Measurements from ENCODE around the gene FBP2.

Gene FBP2

DNA sequence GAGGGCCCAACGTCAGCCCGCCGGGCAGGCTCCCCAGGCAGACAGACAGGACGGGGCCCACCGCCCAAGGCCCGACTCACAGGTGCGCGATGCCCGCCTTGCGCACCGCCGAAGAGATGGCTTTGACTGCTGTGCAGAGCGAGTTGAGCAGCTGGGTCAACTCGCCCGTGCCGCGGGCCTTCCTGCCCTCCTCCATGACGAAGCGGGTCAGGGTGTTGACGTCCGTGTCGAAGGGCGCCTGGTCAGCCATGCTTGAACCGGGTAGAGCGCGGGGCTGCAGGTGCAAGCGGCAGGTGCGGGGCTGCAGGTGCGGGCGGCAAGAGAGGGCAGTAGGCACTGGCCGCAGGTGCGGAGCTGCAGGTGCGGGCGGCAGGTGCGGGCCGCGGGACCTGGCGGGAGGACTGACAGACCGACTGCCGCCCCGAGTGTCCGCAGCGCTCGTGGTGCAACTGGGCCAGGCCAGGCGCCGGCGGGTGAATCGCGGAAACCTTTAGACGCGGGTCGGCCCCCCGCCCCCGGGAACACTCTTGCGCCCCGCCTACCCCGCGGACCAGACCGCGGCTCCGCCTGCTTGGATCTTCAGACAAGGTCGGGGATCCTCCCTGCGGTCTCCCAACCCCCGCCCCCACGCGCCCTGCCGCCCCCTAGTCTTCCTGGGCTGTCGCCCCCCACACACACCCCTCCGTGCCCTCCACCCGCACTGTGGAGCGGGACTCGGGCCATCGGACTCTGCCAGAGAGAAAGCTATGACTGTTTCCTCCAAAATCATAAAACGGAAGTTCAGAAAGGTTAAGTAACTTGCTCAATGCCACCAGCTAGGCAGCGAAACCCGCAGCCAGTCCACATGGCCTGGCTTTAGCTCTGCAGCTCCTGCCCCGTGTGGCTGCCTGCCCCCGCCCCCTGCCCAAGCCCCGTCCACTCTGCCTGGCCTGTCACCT, 45.7 kb upstream of the FBP2 start, which contains the start of gene FBP1:
Gene FBP1, minus strand, starts transcription at position 458 of the 938 bp plus-strand sequence. Its CDS starts 208 bp downstream, at position 250.
- H3K4me2 ChIP-seq (ENCODE audit: low read length) = peak within 1 kb of the TSS; percentile 91
- H3K27ac ChIP-seq (ENCODE audit: low read length) = no peak within 1 kb of the TSS
- H2AFZ ChIP-seq (ENCODE audit: low read depth, low read length) = peak within 1 kb of the TSS; percentile 82
- peaks cover 22% of the 10 kb centered on the region for H3K27me3 ChIP-seq (ENCODE audit: low read depth, low read length)
- H3K79me2 ChIP-seq (ENCODE audit: low read length) = no peaks in the 10 kb centered on the region
- H3K9ac ChIP-seq (ENCODE audit: low read length) = peak within 1 kb of the TSS; percentile 61
- no peaks in the 10 kb centered on the region for H4K20me1 ChIP-seq (ENCODE audit: insufficient read depth, low read length)
- H3K4me3 ChIP-seq (ENCODE audit: low read length) = peak within 1 kb of the TSS; percentile 81
- no peaks in the 10 kb centered on the region for H3K9me3 ChIP-seq (ENCODE audit: insufficient read depth, low read length)
- TF ChIP-seq EZH2phosphoT487 (IDR thresholded peaks at IDR 0.05; ENCODE audit: low read depth) = no peak
- no peak for TF ChIP-seq CTCF (IDR thresholded peaks at IDR 0.05; ENCODE audit: low read depth, low read length)
- peaks cover 10% of the 10 kb centered on the region; the same call in 1 of the 2 replicates for H3K4me1 ChIP-seq (ENCODE audit: low read length)
- no peaks in the 10 kb centered on the region for H3K36me3 ChIP-seq (replicated peaks; ENCODE audit: low read depth, low read length)

DNA sequence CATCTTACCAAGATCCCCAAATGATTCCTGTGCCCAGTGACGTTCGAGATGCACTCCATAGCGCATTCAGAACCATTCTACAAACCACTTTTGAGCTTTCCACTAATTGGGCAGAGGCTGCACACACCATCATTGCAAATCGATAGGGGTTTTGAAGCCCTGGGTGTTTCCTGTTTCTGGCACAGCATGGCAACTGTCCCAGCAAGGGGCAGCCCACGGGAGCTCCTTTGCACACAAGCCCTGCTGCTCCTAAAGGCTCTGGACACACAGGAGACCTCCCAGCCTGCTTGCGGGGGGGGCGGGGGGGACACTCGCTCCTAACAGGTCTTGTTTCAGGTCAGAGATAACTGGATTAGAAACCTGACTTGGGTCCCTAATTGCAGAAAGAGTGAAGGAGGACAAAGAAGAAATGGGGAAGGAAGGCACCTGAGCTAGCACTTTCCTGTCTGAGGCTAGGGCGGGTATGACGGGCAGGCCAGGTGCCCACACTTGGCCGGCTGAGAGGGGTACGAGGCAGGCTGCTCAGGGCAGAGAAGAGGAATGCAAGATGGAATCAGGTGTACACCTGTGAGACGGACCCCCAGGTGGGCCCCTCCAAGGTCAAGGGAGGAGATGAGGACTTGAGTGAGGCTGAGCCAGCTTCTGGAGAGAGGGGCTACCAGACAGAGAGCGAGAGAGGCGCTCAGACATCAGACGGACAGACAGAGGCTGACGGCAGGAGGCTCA, 44.9 kb upstream of the FBP2 start:
- Histone ChIP-seq H3K27ac (ENCODE audit: low read length) (no peak overlapping the region), H2AFZ (ENCODE audit: low read depth, low read length) (peak overlapping the region; percentile 82; the same call in 1 of the 2 replicates), H3K36me3 (replicated peaks; ENCODE audit: low read depth, low read length) (no peaks in the 10 kb centered on the region), H3K9me3 (ENCODE audit: insufficient read depth, low read length) (no peaks in the 10 kb centered on the region), H4K20me1 (ENCODE audit: insufficient read depth, low read length) (no peaks in the 10 kb centered on the region), H3K4me1 (ENCODE audit: low read length) (peaks cover 10% of the 10 kb centered on the region; the same call in 1 of the 2 replicates), H3K4me2 (ENCODE audit: low read length) (peak overlapping the region; percentile 91), H3K79me2 (ENCODE audit: low read length) (no peaks in the 10 kb centered on the region), H3K9ac (ENCODE audit: low read length) (peak overlapping the region; percentile 61; the same call in 1 of the 2 replicates), H3K27me3 (ENCODE audit: low read depth, low read length) (peaks cover 22% of the 10 kb centered on the region), H3K4me3 (ENCODE audit: low read length) (peak overlapping the region; percentile 81)
- no peak for TF ChIP-seq EZH2phosphoT487 (IDR thresholded peaks at IDR 0.05; ENCODE audit: low read depth)
- TF ChIP-seq CTCF (IDR thresholded peaks at IDR 0.05; ENCODE audit: low read depth, low read length) = no peak

DNA sequence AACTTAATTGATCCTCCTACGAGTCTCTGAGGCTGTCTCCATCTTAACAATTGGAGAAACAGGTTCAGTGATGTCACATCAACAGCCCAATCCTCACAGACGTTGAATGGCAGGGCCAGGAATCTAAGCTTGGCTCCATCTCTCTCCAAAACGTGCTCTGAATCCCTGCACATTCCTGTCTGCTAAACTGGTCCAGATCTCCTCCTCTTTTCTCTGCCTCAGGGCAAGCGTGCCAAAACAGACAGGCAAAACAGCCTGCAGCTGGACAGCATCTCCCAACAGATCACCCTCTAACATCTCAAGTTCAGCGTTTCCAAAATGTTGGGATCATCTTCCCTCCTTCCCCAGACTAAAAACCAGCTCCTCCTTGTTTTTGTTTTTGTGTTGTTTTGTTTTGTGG, 39.1 kb upstream of the FBP2 start:
- Histone ChIP-seq H3K79me2 (ENCODE audit: low read length) (no peaks in the 10 kb centered on the region), H3K4me1 (ENCODE audit: low read length) (no peaks in the 10 kb centered on the region), H2AFZ (ENCODE audit: low read depth, low read length) (no peak overlapping the region), H4K20me1 (ENCODE audit: insufficient read depth, low read length) (no peaks in the 10 kb centered on the region), H3K4me3 (ENCODE audit: low read length) (no peak overlapping the region), H3K9me3 (ENCODE audit: insufficient read depth, low read length) (no peaks in the 10 kb centered on the region), H3K9ac (ENCODE audit: low read length) (no peak overlapping the region), H3K36me3 (replicated peaks; ENCODE audit: low read depth, low read length) (no peaks in the 10 kb centered on the region), H3K27me3 (ENCODE audit: low read depth, low read length) (peaks cover 27% of the 10 kb centered on the region; the same call in 1 of the 2 replicates), H3K27ac (ENCODE audit: low read length) (no peak overlapping the region), H3K4me2 (ENCODE audit: low read length) (no peak overlapping the region)
- TF ChIP-seq EZH2phosphoT487 (IDR thresholded peaks at IDR 0.05; ENCODE audit: low read depth) (no peak), CTCF (IDR thresholded peaks at IDR 0.05; ENCODE audit: low read depth, low read length) (no peak)

DNA sequence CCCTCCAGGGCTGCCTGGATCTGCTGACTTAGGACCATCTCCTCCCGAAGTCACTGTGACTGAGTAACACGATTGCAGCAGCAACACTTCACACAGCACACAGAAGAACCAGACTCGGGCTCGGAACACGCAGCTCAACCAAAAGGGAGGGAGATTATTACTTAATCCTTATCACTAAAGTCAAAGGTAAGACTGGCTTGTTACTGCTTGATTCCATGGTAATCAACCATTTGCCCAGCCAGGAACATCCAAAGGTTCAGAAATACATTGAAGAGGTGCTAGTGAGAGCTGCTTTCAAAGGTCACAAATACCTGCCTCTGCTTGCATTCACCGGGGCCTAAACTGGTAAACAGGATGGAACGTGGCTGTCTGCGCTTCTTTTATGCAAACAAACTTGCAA, 38.0 kb upstream of the FBP2 start:
- TF ChIP-seq EZH2phosphoT487 (IDR thresholded peaks at IDR 0.05; ENCODE audit: low read depth) (no peak), CTCF (IDR thresholded peaks at IDR 0.05; ENCODE audit: low read depth, low read length) (no peak)
- Histone ChIP-seq H3K79me2 (ENCODE audit: low read length) (no peaks in the 10 kb centered on the region), H3K9me3 (ENCODE audit: insufficient read depth, low read length) (no peaks in the 10 kb centered on the region), H3K36me3 (replicated peaks; ENCODE audit: low read depth, low read length) (no peaks in the 10 kb centered on the region), H3K27ac (ENCODE audit: low read length) (no peak overlapping the region), H3K4me3 (ENCODE audit: low read length) (no peak overlapping the region), H3K4me2 (ENCODE audit: low read length) (no peak overlapping the region), H3K4me1 (ENCODE audit: low read length) (no peaks in the 10 kb centered on the region), H2AFZ (ENCODE audit: low read depth, low read length) (no peak overlapping the region), H3K9ac (ENCODE audit: low read length) (no peak overlapping the region), H4K20me1 (ENCODE audit: insufficient read depth, low read length) (no peaks in the 10 kb centered on the region), H3K27me3 (ENCODE audit: low read depth, low read length) (peaks cover 23% of the 10 kb centered on the region; the same call in 1 of the 2 replicates)

Measured in OCI-LY3 (cell line).